NCI-H526 (cell line): ENCODE results near the gene HNRNPA2B1.
"Not testable (repeated sequence)": the region's sequence is repeated elsewhere in the genome, so short reads cannot be mapped to it uniquely, and the experiment has no call there.

Source experiments
- DNase-seq, 2 experiments: peaks; one replicate each; lab custom pipeline; 2025; lab: John Stamatoyannopoulos, UW

Gene HNRNPA2B1

GRCh38 chr7:26185131-26185843 is 15.3 kb downstream of the HNRNPA2B1 start:
- DNase-seq: no peak

DNA sequence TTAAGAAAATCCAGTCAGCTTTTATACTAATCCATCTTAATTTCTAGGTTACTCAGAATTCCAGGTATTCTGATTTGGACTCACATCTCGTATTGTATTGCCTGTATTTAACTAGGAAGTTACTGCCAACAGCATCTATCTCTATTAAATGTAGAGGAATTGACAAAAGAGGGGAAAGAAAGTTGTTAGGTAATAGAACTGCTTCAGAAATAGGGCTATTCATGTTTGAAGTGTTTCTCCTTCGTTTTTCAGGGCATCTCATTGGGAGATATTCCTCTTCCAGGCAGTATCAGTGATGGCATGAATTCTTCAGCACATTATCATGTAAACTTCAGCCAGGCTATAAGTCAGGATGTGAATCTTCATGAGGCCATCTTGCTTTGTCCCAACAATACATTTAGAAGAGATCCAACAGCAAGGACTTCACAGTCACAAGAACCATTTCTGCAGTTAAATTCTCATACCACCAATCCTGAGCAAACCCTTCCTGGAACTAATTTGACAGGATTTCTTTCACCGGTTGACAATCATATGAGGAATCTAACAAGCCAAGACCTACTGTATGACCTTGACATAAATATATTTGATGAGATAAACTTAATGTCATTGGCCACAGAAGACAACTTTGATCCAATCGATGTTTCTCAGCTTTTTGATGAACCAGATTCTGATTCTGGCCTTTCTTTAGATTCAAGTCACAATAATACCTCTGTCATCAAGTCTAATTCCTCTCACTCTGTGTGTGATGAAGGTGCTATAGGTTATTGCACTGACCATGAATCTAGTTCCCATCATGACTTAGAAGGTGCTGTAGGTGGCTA is 16.1 kb downstream of the HNRNPA2B1 start:
- not testable (repeated sequence) for DNase-seq

GRCh38 chr7:26183545-26184280 is 16.8 kb downstream of the HNRNPA2B1 start:
- no peak for DNase-seq

DNA sequence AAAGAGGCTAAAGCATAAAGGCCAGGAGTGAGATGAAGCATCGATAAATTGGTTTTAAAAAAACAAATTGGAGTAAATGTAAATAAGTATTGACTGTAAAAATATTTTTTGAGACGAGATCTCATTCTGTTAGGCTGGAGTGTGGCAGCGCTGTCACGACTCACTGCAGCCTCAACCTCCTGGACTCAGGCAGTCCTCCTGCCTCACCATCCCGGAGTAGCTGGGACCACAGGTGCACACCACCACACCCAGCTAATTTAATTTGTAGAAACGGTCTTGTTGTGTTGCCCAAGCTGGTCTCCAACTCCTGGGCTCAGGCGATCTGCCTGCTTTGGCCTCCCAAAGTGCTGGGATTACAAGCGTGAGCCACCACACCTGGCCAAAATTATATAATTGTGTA is 17.8 kb downstream of the HNRNPA2B1 start:
- DNase-seq: no peak

DNA sequence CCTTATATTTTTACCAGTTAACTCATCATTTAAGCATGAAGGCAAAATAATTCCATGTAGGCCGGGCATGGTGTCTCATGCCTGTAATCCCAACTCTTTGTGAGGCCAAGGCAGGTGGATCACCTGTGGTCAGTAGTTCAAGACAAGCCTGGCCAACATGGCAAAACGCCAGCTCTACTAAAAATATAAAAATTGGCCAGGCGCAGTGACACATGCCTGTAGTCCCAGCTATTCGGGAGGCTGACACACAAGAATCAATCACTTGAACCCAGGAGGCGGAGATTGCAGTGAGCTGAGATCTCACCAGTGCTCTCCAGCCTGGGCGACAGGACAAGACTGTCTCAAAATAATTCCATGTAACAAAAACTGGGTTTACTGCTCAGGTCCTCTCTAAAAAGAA is 18.3 kb downstream of the HNRNPA2B1 start:
- no peak for DNase-seq

GRCh38 chr7:26181474-26182227 is 18.9 kb downstream of the HNRNPA2B1 start:
- DNase-seq: no peak

GRCh38 chr7:26180792-26181198 is 19.8 kb downstream of the HNRNPA2B1 start:
- no peak for DNase-seq

- no peak for DNase-seq
Measured at GRCh38 chr7:26179826-26180497, 20.6 kb downstream of the HNRNPA2B1 start.

- DNase-seq: no peak
Measured at GRCh38 chr7:26179422-26179821, 21.1 kb downstream of the HNRNPA2B1 start.

GRCh38 chr7:26178272-26178960 is 22.1 kb downstream of the HNRNPA2B1 start:
- DNase-seq: no peak

- DNase-seq: not testable (repeated sequence)
Measured at GRCh38 chr7:26177269-26177668, 23.3 kb downstream of the HNRNPA2B1 start.

DNA sequence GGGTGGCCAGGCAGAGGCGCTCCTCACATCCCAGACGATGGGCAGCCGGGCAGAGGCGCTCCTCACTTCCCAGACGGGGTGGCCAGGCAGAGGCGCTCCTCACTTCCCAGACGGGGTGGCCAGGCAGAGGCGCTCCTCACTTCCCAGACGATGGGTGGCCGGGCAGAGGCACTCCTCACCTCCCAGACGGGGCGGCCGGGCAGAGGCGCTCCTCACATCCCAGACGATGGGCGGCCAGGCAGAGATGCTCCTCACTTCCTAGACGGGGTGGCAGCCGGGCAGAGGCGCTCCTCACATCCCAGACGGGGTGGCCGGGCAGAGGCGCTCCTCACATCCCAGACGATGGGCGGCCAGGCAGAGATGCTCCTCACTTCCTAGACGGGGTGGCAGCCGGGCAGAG is 23.9 kb downstream of the HNRNPA2B1 start:
- DNase-seq: not testable (repeated sequence)

- DNase-seq: not testable (repeated sequence)
Measured at GRCh38 chr7:26175903-26176302, 24.6 kb downstream of the HNRNPA2B1 start.

DNA sequence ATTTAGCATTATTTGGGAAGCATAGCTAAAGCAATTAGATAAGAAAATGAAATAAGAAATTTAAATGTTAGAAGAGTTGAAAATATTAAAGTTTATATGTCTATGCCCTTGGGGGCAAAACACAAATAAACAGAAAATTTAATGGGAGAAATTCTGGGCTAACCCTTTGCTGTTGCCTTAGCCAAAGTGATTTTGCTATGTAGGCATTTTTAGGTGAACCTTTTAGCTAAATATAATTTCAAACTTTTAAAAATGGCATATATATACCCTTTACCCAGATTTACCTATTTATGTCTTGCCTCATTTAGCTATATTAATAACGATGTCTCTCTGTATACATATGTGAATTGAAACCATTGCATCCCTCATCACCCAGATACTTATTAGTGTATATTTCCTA is 28.5 kb downstream of the HNRNPA2B1 start:
- no peak for DNase-seq

- no peak for DNase-seq
Measured at GRCh38 chr7:26171601-26172000, 28.9 kb downstream of the HNRNPA2B1 start.

DNA sequence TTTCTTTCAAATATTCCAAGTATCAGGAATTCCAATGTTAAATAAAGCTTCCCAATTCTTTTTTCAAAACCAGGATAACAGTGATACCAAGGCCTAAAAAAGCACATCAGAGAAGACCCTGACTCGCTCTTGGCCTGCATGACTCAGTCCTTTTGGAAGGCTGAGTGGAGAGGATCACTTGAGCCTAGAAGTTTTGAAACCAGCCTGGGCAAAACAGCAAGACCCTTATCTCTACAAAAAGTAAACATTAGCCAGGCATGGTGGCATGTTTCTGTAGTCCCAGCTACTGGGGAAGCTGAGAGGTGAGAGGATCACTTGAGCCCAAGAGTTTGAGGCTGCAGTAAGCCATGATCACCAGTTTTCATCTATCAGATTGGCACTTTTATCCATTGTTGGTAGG is 29.9 kb downstream of the HNRNPA2B1 start:
- DNase-seq: no peak

DNA sequence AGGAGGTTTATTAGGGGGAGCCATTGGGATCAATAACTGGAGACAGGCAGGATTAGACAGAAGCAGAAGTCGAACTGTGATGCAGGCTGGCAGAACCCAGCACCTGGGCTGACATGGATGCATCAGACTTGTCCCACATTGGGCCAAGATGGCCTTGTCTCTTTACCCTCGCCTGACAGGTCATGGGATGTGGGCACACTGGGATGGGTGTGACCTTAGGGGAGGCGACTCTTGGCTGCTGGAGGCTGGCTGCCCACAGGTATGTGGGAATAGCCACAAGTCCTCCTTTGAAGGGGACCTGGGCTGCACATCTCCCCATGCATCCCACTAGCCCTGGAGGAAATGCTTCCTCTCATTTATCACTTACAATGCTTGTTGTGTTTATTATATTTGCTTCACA is 31.3 kb downstream of the HNRNPA2B1 start:
- DNase-seq: no peak

DNA sequence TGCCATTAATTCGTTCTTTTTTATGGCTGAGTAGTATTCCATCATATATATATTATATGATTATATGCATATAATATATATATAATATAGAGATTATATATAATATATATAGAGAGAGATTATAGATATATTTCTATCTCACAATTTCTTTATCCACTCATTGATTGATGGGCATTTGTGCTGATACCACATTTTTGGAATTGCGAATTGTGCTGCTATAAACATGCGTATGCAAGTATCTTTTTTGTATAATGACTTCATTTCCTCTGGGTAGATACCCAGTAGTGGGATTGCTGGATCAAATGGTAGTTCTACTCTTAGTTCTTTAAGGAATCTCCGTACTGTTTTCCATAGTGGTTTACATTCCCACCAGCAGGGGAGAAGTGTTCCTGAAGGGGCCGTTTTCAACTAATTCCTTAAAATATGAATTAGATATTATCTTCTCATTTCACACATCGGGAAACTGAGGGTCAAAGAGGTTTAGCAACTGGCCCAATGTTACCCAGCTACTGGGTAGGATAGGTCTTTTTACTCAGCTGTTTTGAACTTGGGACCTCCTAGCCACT is 32.0 kb downstream of the HNRNPA2B1 start:
- DNase-seq: no peak

DNA sequence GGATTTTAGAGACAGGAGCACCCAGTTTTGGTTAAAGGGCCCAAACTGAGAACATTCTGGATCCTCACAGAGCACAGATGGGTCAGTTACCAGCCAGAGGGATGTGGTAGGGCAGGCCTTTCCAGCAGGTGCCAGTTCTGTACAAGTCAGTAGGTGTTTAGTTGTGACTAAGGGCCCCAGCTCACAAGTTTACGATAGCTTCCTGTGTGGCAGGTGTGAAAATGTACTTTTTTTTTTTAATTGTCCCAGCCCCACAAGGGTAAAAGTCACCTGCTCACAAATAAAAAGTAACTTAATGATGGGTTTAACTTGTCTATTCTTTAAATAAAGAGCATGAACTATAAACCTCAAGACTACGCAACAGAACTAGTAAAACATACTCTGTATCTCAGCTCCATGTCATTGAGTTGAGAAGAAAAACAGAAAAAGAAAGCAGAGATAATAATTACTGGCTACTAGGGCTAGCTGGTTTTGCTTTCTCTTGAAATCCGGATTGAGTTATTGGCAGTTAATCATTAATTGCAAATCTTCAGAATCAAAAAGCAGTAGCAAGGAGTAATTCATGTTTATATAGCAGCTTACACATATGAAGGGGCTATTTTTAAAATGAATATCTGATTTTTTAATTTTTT is 33.1 kb downstream of the HNRNPA2B1 start:
- DNase-seq: no peak

- no peak for DNase-seq
Measured at GRCh38 chr7:26166684-26167266, 33.8 kb downstream of the HNRNPA2B1 start.
